ENCODE results near the gene EPHA2. TPM values are rescaled to one million over a fixed set of nuclear protein-coding genes. Genes with fewer than 3 reads are reported as not detected.

The EPHA2 gene
- total RNA-seq, 2 donors from 2014 or later, result 19.5 to 26.7 TPM

DNA sequence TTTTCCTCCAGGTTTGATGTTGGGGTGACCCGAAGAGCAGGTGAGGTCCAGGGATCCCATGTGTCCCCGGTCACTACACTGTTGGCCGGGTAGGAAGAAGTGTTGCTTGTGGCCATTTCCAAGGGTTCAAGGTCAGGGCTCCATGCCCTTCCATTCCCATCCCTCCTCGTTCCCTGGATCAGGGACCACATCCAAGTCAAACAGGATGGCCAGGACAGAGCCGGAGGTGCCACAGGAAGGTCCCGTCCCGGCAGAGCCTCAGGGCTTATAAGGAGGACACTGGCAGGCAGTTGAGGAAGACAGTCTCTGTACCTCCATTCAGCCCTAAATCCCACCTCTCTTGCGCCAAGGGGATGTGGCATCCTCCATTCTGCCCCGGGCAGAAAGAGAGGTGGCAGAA is 60.4 kb downstream of the EPHA2 start:
- no peak for DNase-seq
- no peak for ATAC-seq
- H3K9me3 ChIP-seq, result no peaks in the 10 kb centered on the region
- WGBS, 2 donors, result 0 to 30% methylated on average over 4 to 9 of the region's 9 CpGs
- H3K4me3 ChIP-seq, result no peak overlapping the region
- TF ChIP-seq, protein P1, sequence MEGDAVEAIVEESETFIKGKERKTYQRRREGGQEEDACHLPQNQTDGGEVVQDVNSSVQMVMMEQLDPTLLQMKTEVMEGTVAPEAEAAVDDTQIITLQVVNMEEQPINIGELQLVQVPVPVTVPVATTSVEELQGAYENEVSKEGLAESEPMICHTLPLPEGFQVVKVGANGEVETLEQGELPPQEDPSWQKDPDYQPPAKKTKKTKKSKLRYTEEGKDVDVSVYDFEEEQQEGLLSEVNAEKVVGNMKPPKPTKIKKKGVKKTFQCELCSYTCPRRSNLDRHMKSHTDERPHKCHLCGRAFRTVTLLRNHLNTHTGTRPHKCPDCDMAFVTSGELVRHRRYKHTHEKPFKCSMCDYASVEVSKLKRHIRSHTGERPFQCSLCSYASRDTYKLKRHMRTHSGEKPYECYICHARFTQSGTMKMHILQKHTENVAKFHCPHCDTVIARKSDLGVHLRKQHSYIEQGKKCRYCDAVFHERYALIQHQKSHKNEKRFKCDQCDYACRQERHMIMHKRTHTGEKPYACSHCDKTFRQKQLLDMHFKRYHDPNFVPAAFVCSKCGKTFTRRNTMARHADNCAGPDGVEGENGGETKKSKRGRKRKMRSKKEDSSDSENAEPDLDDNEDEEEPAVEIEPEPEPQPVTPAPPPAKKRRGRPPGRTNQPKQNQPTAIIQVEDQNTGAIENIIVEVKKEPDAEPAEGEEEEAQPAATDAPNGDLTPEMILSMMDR (IDR thresholded peaks at IDR 0.05), result no peak
- no peak for TF ChIP-seq POLR2A (IDR thresholded peaks at IDR 0.05)
- H3K27ac ChIP-seq, result no peak overlapping the region
- H3K27me3 ChIP-seq, result no peaks in the 10 kb centered on the region
- no peaks in the 10 kb centered on the region for H3K36me3 ChIP-seq (replicated peaks in 1 of 2; ENCODE audit: insufficient read depth in 1 of 2, low read depth in 2 of 2)
- H3K4me1 ChIP-seq, result peaks cover 56% of the 10 kb centered on the region
- intact Hi-C loops (cut with DNase I), result no loop called here

DNA sequence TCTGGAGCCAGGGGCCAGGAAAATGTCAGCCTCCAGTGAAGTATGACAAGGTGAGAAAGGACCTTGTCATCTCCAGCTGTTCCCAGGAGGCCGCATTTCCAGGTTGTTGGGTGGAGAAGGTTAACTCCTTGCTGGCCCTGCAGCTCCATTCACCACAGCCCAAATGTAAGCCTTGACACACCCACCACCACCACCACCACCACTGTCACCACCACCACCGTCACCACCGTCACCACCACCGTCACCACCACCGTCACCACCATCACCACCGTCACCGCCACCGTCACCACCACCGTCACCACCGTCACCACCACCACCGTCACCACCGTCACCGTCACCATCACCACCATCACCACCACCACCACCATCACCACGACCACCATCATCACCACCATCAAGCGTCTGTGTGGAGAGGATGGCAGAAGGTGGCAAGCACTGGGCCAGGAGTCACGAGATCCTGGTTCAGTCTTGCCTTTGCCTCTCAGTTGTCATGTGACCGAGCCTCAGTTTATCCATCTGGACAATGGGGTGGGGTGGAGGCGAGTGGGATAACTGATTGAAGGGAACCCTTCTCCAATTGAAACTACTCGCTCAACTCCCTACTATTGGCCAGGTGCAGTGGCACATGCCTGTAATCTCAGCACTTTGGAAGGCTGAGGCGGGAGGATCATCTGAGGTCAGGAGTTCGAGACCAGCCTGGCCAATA is 61.3 kb downstream of the EPHA2 start:
- DNase-seq, result peak; percentile 81 to 89 (median 86)
- intact Hi-C loops (cut with DNase I), result no loop called here
- peaks cover 56% of the 10 kb centered on the region for H3K4me1 ChIP-seq
- peak; percentile 91 for ATAC-seq
- 45 to 53% methylated on average over 20 to 21 of the region's 21 CpGs for WGBS, 2 donors
- H3K27me3 ChIP-seq, result no peaks in the 10 kb centered on the region
- no peak for TF ChIP-seq POLR2A (IDR thresholded peaks at IDR 0.05)
- TF ChIP-seq, protein P1 (IDR thresholded peaks at IDR 0.05), result peak in 1 of 7 experiments; percentile 10
- H3K27ac ChIP-seq, result peak overlapping the region; percentile 49 to 72 (median 66)
- no peaks in the 10 kb centered on the region for H3K9me3 ChIP-seq
- H3K36me3 ChIP-seq (replicated peaks in 1 of 2; ENCODE audit: insufficient read depth in 1 of 2, low read depth in 2 of 2), result no peaks in the 10 kb centered on the region
- no peak overlapping the region for H3K4me3 ChIP-seq

DNA sequence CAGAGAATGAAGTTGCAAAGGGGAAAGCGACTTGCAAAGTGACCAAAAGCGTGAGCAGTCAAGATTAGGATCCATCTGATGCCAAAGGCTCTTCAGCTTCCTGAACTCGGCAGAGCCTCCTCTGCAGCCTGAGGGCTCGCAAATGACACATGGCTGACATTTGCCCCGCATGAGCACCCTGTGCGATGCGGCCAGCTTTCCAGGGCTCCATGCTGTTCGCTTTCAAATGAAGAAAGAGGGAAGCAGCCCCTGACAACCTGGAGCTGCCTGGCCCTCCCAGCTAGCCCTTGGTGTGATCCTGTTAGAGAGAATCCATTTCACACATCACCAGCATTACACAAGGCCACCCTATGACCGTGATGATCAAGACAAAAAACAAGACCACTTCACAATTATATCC is 62.3 kb downstream of the EPHA2 start:
- 52 to 71% methylated on average over 7 to 9 of the region's 9 CpGs for WGBS, 2 donors
- peak in 1 of 4 donors; percentile 11 for DNase-seq
- peak overlapping the region; percentile 49 to 72 (median 66) for H3K27ac ChIP-seq
- H3K4me1 ChIP-seq, result peaks cover 56% of the 10 kb centered on the region
- ATAC-seq, result peak; percentile 3
- no peak for TF ChIP-seq POLR2A (IDR thresholded peaks at IDR 0.05)
- TF ChIP-seq, protein P1 (IDR thresholded peaks at IDR 0.05), result no peak
- H3K27me3 ChIP-seq, result no peaks in the 10 kb centered on the region
- H3K9me3 ChIP-seq, result no peaks in the 10 kb centered on the region
- no peaks in the 10 kb centered on the region for H3K36me3 ChIP-seq (replicated peaks in 1 of 2; ENCODE audit: insufficient read depth in 1 of 2, low read depth in 2 of 2)
- intact Hi-C loops (cut with DNase I), result no loop called here
- H3K4me3 ChIP-seq, result no peak overlapping the region

DNA sequence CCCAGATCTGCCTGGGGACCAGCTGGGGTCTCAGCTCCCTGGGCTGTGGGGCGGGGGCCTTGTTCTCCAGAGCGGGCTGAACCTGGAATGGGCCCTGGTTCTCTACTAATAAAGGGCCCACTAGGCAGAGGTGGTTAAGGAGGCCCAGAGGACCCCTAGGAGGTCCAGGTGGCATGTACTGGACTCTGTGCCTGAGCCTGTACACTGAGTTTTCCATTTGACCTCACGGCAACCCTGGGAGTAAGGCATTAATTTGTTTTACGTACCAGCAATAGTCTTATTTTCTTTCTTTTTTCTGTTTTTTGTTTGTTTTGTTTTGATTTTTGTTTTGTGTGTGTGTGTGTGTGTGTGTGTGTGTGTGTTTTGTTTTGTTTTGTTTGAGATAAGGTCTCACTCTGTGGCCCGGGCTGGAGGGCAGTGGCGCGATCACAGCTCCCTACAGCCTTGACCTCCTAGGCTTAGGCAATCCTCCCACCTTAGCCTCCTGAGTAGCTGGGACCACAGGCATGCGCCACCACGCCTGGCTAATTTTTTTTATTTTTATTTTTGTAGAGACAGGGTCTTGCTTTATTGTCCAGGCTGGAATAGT is 62.9 kb downstream of the EPHA2 start:
- H3K4me1 ChIP-seq, result peaks cover 56% of the 10 kb centered on the region
- intact Hi-C loops (cut with DNase I), result no loop called here
- ATAC-seq (no peak), DNase-seq (peak in 1 of 4 donors; percentile 12)
- H3K27me3 ChIP-seq, result no peaks in the 10 kb centered on the region
- WGBS, 2 donors, result 48 to 63% methylated on average over 7 to 9 of the region's 9 CpGs
- TF ChIP-seq POLR2A (IDR thresholded peaks at IDR 0.05), result no peak
- TF ChIP-seq, protein P1 (IDR thresholded peaks at IDR 0.05), result no peak
- H3K36me3 ChIP-seq (replicated peaks in 1 of 2; ENCODE audit: insufficient read depth in 1 of 2, low read depth in 2 of 2), result no peaks in the 10 kb centered on the region
- H3K9me3 ChIP-seq, result no peaks in the 10 kb centered on the region
- peak overlapping the region; percentile 49 to 72 (median 66) for H3K27ac ChIP-seq
- H3K4me3 ChIP-seq, result no peak overlapping the region

Data from body of pancreas (tissue), 4 donors.